Suprapubic skin (tissue), 4 donors: Measurements from ENCODE around the gene CTSH. TPM values are rescaled to one million over a fixed set of nuclear protein-coding genes. Genes with fewer than 3 reads are reported as not detected.
A peak's percentile ranks its signal among the peaks of the same experiment; 100 is the strongest.
"Not testable (repeated sequence)": the region's sequence is repeated elsewhere in the genome, so short reads cannot be mapped to it uniquely, and the experiment has no call there.

Experiments used
- DNase-seq, 2 donors: peaks; one replicate each; pipeline ENCODE4 v3.0.0-alpha.2; 2019; ENCODE audit warnings: low spot score in 2 of 2
- H3K27ac ChIP-seq: fragments of 200-600 bp; sonication (generic); one replicate; pipeline ENCODE4 v1.5.1; 2019
- H3K27me3 ChIP-seq: fragments of 200-600 bp; sonication (generic); one replicate; pipeline ENCODE4 v1.5.1; 2019
- H3K36me3 ChIP-seq: fragments of 200-600 bp; sonication (generic); one replicate; pipeline ENCODE4 v1.5.1; 2019
- H3K4me1 ChIP-seq: fragments of 200-600 bp; sonication (generic); one replicate; pipeline ENCODE4 v1.5.1; 2019
- H3K4me3 ChIP-seq: fragments of 200-600 bp; sonication (generic); one replicate; pipeline ENCODE4 v1.5.1; 2019; ENCODE audit warnings: mild to moderate bottlenecking
- H3K9me3 ChIP-seq: fragments of 200-600 bp; sonication (generic); one replicate; pipeline ENCODE4 v1.5.1; 2019
- CTCF ChIP-seq, 2 donors: fragments of 200-600 bp in 1 of 2; fragments of 450-650 bp in 1 of 2; sonication (generic) in 1 of 2; IDR thresholded peaks; one replicate each; pipeline ENCODE4 v1.5.1; 2016 to 2019; ENCODE audit warnings: antibody characterized with exemption in 2 of 2, mild to moderate bottlenecking in 1 of 2, moderate library complexity in 1 of 2
- EP300 ChIP-seq: sonication (generic); formaldehyde crosslinking; IDR thresholded peaks from one replicate; pipeline ENCODE4 v1.6.1; 2017; ENCODE audit warnings: antibody characterized with exemption
- POLR2A ChIP-seq, 2 donors: fragments of 450-650 bp; IDR thresholded peaks; one replicate each; pipeline ENCODE4 v1.6.1; 2017; ENCODE audit warnings: antibody characterized with exemption in 2 of 2, mild to moderate bottlenecking in 2 of 2, moderate library complexity in 2 of 2
- POLR2AphosphoS5 ChIP-seq, 3 donors: sonication (generic); formaldehyde crosslinking; IDR thresholded peaks; one replicate each; pipeline ENCODE4 v1.6.1; 2017; ENCODE audit warnings: antibody characterized with exemption in 3 of 3
- WGBS: methylation state at CpG from one replicate; pipeline ENCODE4 v1.1.5; 2018; 5-methylcytosine and 5-hydroxymethylcytosine counted together
- total RNA-seq, 4 donors: library from RNA; depleted of rRNA; stranded (reverse); fragments of >200 nt; gene quantifications; one replicate each; pipeline ENCODE4 v1.1.0, GENCODE V29; 2016

Gene CTSH
- total RNA-seq, 4 donors from 2014 or later = 98.4 to 308 (median 219) TPM

GRCh38 chr15:78879517-78880241, 65.2 kb downstream of the CTSH start:
- H3K27me3 ChIP-seq = no peaks in the 10 kb centered on the region
- no peak overlapping the region for H3K27ac ChIP-seq
- no peaks in the 10 kb centered on the region for H3K9me3 ChIP-seq
- H3K36me3 ChIP-seq = peaks cover 28% of the 10 kb centered on the region
- DNase-seq = no peak
- H3K4me1 ChIP-seq = peaks cover 68% of the 10 kb centered on the region
- TF ChIP-seq CTCF (IDR thresholded peaks at IDR 0.05) (no peak), EP300 (no peak), POLR2AphosphoS5 (IDR thresholded peaks at IDR 0.05) (no peak), POLR2A (IDR thresholded peaks at IDR 0.05) (no peak)
- H3K4me3 ChIP-seq = no peak overlapping the region
- 15% methylated on average over 6 of the region's 6 CpGs for WGBS

GRCh38 chr15:78878356-78878755, 66.5 kb downstream of the CTSH start:
- no peak for DNase-seq
- Histone ChIP-seq H3K4me3 (no peak overlapping the region), H3K27me3 (no peaks in the 10 kb centered on the region), H3K36me3 (peaks cover 21% of the 10 kb centered on the region), H3K4me1 (peaks cover 70% of the 10 kb centered on the region), H3K9me3 (no peaks in the 10 kb centered on the region), H3K27ac (no peak overlapping the region)
- WGBS = 46% methylated on average over 1 of the region's 1 CpG
- TF ChIP-seq POLR2AphosphoS5 (IDR thresholded peaks at IDR 0.05) (no peak), POLR2A (IDR thresholded peaks at IDR 0.05) (no peak), CTCF (IDR thresholded peaks at IDR 0.05) (no peak), EP300 (no peak)

- H3K36me3 ChIP-seq, H3K9me3 ChIP-seq, H3K27ac ChIP-seq, DNase-seq, H3K27me3 ChIP-seq: not testable (repeated sequence)
- Histone ChIP-seq H3K4me1 (peaks cover 69% of the 10 kb centered on the region), H3K4me3 (peak overlapping the region; percentile 77)
- WGBS = 86% methylated on average over 14 of the region's 14 CpGs
Measured at GRCh38 chr15:78876954-78877353, 67.9 kb downstream of the CTSH start.

GRCh38 chr15:78875107-78875914, 69.5 kb downstream of the CTSH start:
- H3K9me3 ChIP-seq = no peaks in the 10 kb centered on the region
- H3K27me3 ChIP-seq = no peaks in the 10 kb centered on the region
- H3K36me3 ChIP-seq = no peaks in the 10 kb centered on the region
- peaks cover 64% of the 10 kb centered on the region for H3K4me1 ChIP-seq
- H3K27ac ChIP-seq = no peak overlapping the region
- TF ChIP-seq POLR2AphosphoS5 (IDR thresholded peaks at IDR 0.05) = no peak
- no peak for TF ChIP-seq EP300
- no peak for TF ChIP-seq CTCF (IDR thresholded peaks at IDR 0.05)
- no peak for TF ChIP-seq POLR2A (IDR thresholded peaks at IDR 0.05)
- H3K4me3 ChIP-seq = peak overlapping the region; percentile 77
- DNase-seq = no peak
- WGBS = 54% methylated on average over 22 of the region's 22 CpGs

GRCh38 chr15:78873793-78874765, 70.8 kb downstream of the CTSH start:
- TF ChIP-seq POLR2AphosphoS5 (IDR thresholded peaks at IDR 0.05) (no peak), EP300 (no peak), POLR2A (IDR thresholded peaks at IDR 0.05) (no peak), CTCF (IDR thresholded peaks at IDR 0.05) (no peak)
- 1% methylated on average over 38 of the region's 38 CpGs for WGBS
- Histone ChIP-seq H3K9me3 (no peaks in the 10 kb centered on the region), H3K36me3 (no peaks in the 10 kb centered on the region), H3K4me3 (peak overlapping the region; percentile 77), H3K4me1 (peaks cover 52% of the 10 kb centered on the region), H3K27ac (peak overlapping the region; percentile 100), H3K27me3 (no peaks in the 10 kb centered on the region)
- DNase-seq = no peak
